Measurements from ENCODE around the gene HSBP1L1.
"Not testable (repeated sequence)": the region's sequence is repeated elsewhere in the genome, so short reads cannot be mapped to it uniquely, and the experiment has no call there.

The HSBP1L1 gene

DNA sequence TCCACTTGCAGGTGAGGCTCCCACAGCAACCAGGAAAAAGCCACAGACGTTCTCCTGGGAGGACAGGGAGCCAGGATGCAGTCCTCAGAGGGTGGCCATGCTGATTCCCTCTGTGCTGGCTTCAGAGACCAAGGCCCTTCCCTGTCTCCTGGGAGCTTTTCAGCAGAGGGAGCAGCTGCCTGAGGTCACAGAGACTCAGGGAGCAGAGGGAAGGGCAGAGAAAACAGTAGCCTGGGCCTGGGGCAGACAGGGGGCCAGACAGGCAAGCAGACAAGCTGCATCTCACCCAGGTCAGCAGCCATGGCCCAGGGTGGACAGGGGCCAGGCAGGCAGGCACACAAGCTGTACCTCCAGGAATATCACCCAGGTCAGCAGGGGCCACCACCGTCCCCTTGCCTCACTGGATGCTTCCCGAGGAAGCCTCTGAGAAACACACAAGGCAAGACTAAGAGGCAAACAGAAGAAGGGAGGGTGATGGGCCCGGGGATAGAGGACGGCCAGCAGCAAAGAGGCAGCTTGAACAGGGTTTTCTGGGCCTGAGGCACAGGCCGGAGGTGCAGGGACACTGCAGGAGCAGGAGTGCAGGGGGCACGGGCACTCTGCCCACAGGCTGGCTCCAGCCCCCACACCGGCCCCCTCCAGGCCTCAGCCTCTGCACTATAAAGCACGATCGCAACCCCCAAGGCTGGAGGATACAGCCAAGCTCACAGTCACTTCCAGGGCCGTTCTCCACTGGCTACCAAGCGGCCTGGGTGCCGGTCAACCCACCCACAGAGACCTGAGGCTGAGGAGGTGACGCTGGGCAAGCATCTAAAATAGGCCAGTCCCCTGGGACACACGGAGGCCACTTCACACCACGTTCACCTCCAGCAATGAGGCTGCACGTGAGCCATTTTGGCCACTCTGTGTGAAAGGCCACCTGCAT is 19.1 kb upstream of the HSBP1L1 start:
- peak; percentile 8 for DNase-seq

DNA sequence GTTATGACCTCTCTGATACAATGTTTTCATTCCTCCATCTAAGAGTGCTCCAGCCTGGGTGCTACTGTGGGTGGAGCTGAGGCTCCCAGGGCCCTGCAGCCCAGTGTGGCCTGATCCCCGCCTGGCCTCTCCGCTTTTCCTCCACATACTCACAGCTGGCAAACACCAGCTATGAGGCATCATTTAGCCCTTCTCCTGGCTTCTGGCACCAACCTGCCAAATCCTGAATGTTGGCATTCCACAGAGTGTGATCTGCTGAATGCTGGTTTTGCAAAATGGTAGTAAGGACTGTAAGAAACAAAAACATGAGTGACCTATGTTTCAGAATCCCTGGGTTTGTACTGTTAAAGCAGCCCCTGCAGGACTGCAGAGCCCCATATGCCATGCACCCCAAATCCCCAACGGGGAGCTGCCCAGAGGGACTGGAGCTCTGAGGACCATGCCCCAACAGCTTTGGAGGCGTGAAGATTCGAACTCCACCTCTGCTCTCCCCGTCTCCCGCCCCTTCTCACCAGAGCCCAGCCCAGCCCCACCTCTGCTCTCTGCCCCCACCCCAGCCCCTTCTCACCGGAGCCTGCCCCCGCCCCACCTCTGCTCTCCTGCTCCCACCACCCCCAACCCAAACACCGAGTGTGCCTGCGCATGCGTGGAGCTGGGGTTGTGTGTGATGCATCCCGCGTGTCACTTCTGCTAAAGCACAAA is 17.2 kb upstream of the HSBP1L1 start:
- no peak for DNase-seq

DNA sequence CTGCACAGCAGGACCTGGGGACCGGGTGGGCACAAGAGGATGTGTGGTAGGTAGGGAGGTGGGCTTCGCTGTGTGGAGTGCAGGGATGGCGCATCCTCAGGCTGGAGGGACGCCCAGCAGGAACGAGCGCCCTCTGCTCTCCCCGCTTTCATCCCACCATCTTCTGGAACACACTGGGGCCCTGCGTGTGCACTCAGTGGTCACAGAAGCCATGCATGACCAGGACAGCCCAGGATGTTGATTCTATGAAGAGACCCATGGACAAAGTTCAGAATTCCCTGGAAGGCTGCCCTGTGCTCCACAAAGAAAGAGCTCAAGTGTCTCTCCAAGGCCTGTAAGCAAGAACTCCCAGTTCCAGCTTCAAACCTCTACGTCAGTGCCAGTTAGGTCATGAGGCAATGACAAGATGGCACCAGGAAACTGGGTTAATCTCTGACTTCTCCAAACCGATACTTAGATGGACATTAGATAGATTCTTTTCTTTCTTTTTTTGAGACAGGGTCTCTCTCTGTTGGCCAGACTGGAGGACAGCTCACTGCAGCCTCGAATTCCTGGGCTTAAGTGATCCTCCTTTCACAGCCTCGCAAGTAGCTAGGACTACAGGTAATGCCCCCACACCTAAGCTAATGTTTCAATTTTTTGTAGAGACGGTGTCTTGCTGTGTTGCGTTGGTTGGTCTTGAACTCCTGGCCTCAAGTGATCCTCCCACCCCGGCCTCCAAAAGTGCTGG is 16.4 kb upstream of the HSBP1L1 start:
- DNase-seq, result no peak

DNA sequence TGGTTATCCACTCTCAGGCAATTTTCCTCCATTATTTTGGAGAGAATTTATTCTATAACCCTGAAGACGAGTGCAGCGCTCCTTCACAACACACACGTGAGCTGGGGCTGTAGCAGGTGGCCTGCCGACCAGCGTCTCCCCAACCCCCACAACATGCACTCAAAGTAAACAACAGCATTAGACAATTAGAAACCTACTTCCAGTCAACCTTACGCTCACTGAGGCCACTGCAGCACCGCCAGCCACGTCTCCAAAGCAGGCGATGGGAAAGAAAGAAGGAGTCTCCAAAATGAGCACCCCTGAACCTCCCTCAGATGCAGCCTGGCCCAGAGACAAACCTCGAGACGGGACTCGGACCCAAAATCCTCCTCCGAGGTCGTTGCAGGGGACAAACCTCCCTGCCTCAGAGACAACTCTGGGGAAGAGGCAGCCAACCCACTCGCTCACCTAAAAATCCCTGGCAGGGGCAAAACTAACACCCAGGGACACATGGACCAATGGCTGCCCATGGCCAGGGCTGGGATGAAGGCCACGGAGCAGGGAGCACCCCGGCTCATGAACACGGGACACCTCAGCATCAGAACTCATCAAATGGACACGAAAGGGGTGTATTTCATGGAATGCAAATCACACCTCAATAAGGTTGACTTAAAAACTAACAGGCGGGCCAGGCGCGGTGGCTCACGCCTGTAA is 15.6 kb upstream of the HSBP1L1 start:
- no peak for DNase-seq

DNA sequence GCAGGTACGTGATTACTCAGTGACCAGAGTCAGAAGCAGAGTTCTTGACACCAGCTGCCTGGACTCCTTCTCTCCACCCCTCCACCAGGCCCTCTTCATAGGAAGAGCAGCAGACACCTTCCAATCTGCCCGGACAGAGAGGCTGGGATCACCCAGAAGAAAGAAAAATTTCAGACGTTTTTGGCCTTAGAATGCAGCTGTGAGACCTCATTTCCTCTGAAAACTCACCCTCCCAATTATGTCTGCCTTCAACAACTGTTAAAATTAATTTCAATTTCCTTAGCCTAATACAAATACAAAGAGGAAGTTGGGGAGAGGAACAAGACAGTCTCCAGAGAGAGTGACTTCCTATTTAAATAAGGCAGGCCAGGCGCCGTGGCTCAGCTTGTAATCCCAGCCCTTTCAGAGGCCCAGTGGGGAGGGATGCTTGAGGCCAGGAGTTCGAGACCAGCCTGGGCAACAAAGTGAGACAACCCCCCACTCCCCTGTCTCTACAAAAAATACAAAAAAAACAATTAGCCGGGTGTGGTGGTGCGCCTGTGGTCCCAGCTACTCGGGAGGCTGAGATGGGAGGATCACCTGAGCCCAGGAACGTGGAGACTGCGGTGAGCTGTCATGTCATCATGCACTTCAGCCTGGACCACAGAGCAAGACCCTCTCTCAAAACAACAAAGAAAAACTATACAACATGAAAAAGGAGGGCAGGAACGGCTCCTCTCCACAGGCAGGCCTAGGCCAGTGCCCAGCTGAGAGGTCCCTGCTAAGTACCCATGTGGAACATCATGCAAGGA is 14.6 kb upstream of the HSBP1L1 start:
- DNase-seq, result no peak

DNA sequence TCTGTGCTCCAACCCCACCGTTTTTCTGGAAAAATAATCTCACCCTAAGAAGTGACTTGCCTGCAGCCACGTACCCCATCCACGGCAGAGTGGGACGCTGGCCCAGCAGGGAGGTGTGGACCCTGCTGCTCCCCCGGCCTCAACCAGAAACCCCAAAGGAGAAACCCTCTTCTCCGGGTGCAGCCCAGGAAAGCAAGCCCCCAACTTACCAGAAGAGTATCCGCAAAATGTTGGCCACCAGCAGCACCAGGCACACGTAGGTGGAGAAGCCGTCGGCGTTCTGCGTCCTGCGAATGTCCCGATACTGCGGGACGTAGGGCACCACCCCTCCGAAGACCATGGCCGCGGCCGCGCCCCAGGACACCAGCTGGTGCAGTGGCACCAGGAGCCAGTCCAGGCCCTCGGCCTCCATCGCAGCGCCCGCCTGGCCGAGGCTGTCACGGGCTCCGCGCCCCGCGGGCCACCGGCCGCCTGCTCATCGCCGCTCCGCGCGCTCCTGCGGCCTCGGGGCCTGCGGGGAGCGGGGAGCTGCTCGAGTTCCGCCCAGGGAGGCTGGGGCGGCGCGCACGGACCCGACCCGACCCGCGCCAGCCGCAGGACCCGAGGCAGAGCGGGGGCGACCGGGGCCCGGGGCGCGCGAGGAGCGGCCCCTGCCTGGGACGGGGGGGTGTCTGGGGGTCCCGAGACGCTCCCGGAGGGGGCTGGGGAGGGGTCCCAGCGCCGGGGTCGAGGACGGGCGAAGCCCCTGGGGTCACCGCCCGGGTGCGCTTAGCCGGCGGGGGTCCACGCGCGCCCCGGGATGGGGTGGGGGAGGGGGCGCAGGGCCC is 13.7 kb upstream of the HSBP1L1 start:
- DNase-seq, result no peak

DNA sequence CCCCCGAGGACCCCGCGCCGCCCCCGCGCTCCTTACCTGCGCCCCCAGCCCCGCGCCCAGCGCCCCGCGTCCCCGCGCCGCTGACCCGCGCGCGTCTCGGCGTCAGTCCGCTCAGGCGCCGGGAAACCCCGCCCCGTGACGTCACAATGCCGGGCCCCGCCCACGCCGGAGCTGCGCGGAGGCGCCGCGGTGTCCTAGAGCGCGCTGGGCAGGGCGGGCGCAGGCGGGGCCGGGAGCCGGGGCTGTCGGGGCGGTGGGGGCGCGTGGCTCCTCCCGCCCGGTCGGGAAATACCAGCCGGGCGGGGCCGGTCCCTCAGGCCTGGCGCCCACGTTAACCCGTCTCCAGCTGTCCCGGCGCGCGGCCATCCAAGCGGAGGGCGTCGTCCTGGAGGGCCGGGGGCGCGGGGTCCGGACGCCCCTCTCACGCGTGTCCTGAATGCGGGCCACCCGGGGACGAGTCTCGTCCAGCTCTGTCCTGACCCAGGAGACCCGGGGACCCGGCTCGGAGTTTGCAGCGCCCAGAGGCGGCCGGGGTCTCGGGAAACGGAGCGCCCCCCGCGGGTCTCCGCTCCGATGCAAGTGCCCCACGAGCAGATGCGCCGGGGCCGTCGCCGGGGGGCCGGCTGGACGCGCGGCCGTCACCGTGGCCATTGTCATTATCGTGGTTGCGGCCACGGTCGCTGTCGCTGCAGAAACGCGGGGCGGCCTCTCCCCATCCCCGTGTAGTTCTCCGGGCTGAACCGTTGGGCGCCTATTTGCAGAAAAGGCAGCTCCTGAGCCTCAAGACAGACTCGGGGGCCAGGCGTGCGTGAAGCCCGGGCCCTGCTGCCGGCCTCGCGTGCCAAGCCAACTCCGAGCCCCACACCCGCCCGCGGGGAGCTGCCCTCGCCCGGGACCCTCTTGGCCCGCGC is 12.6 kb upstream of the HSBP1L1 start, which contains the start of gene SLC66A2:
Gene SLC66A2, minus strand, starts transcription at position 109 of the 911 bp plus-strand sequence. CDS start 727 bp downstream, outside the sequence.
- DNase-seq, result peak; percentile 53

DNA sequence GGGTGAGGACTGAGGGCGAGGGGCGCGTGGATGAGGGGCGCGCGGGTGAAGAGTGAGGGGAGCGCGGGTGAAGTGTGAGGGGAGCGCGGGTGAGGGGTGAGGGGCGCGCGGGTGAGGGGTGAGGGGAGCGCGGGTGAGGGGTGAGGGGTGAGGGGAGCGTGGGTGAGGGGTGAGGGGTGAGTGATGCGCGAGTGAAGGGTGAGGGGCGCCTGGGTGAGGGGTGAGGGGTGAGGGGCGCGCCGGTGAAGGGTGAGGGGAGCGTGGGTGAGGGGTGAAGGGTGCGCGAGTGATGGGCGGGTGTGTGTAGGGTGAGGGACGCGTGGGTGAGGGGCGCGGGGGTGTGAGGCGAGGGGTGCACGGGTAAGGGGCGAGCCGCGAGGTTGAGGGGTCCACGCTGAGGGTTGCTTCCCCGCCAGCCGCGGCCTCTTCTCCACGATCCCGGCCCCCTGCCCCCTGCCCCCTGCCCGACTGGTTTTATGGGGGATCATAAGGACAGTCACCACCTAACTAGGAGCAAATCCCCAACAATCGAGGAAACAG is 11.9 kb upstream of the HSBP1L1 start:
- no peak for DNase-seq

DNA sequence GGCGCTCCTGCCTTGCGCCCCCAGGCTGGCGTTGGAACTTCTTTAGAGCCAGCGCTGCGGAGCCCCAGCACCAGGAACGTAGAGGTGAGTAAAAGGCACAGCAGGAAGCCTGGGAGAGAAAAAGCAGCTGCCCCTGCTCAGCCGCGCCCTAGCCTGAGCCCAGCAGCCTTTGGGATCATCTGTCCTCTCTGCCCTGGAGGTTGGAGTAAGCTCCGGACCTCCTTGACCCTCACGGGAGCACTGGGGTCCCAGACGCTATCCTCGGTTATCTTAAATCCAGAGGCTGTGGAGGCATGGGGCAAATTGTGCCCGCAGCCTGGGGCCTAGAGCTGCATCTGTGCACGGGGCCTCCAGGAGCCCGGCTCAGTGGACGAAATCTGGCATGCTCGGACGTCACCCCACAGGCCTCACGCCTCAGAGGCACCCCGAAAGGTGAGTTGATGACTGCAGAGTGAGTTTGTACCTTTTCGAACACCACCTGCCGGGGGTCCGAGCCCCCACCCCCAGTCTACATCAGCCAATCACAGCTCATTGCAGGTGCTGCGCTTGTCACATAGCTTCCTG is 11.4 kb upstream of the HSBP1L1 start:
- no peak for DNase-seq

DNA sequence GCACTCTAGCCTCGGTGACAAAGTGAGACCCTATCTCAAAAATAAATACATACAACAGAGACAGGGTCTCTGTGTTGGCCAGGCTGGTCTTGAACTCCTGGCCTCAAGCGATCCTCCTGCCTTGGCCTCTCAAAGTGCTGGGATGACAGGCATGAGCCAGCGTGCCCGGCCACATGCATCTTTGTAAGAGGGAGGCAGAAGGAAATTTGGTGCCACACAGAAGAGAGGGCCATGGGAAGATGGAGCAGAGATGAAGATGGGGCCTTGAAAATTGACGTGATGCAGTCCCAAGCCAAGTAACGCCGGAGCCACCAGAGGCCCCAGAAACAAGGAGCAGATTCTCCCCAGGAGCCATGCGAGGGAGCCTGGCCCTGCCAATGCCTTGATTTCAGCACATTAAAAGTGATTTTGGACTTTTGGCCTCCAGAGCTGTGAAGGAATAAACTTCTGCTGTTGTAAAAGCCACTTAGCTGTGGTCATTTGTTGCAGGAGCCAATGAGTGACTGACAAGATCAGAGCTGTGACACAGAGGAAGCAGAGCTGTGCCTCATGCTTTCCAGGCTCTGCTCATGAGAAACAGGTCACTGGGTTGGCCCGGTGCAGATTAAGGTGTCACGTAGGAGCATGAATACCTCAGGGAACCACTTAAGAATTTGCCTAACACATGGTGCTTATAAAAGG is 10.3 kb upstream of the HSBP1L1 start:
- no peak for DNase-seq

DNA sequence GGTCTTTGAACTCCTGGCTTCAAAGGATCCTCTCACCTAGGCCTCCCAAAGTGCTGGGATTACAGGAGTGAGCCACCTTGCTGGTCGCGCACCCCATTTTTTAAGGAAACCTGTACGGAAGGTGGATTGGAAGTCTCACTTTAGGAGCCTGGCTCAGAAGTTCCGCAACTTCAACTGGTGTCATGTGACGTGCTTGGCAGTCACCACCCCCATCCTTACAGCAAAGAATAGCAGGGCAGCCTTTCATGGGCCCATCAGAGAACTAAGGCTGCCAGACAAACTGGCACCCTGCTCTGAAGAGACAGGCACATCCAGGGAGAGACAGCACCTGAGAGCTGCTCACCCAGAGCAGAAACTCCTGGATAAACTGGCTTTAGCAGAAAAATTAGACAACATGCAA is 9.7 kb upstream of the HSBP1L1 start:
- no peak for DNase-seq

DNA sequence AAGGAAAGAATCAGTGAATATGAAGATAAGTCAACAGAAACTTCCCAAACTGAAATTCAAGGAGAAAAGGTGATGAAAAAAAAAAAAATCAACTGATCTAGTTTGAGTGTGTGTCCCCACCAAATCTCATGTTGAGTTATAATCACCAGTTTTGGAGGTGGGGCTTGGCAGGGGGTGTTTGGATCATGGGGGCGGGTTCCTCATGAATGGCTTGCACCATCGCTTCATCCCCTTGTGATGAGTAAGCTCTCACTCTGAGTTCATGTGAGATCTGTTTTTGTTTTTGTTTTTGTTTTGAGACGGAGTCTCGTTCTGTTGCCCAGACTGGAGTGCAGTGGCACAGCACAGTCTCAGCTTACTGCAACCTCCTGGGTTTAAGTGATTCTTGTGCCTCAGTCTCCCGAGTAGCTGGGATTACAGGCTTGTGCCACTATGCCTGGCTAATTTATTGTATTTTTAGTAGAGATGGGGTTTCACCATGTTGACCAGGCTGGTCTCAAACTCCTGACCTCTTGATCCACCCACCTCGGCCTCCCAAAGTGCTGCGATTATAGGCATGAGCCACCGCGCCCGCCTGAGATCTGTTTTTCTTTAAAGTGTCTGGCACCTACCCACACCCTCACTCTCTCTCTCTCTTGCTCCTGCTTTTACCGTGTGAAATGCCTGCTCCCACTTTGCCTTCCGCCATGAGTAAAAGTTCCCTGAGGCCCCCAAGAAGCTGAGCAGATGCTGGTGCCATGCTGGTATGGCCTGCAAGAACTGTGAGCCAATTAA is 9.0 kb upstream of the HSBP1L1 start:
- no peak for DNase-seq

DNA sequence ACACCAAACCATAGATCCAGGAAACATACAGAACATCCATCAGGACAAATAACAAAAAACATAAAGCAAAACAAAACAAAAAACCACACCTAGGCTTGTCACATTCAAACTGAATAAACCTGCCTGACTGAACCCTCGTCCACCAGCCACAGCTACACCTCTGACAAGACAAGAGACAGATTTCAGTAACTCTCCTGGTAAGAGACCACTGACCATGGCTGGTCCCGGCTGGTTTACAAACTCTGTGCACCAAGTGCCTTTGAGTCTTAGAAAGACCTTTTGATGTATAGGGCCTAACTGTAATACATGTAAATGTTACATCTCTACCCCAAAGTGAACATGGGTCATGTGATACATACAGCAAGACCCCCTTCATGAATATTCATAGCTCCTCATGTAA is 8.2 kb upstream of the HSBP1L1 start:
- no peak for DNase-seq

DNA sequence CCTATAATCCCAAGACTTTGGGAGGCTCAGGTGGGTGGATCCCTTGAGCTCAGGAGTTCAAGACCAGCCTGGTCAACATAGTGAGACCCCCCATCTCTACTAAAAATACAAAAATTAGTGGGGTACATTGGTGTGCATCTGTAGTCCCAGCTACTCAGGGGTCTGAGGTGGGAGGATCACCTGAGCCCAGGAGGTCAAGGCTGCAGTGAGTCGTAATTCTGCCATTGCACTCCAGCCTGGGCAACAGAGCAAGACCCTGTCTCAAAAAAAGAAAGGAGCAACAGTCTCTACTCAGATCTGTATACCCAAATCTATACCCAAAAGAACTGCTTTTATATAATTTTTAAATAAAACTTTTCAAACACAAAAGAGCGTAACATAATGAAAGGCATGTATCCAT is 5.5 kb upstream of the HSBP1L1 start:
- no peak for DNase-seq

DNA sequence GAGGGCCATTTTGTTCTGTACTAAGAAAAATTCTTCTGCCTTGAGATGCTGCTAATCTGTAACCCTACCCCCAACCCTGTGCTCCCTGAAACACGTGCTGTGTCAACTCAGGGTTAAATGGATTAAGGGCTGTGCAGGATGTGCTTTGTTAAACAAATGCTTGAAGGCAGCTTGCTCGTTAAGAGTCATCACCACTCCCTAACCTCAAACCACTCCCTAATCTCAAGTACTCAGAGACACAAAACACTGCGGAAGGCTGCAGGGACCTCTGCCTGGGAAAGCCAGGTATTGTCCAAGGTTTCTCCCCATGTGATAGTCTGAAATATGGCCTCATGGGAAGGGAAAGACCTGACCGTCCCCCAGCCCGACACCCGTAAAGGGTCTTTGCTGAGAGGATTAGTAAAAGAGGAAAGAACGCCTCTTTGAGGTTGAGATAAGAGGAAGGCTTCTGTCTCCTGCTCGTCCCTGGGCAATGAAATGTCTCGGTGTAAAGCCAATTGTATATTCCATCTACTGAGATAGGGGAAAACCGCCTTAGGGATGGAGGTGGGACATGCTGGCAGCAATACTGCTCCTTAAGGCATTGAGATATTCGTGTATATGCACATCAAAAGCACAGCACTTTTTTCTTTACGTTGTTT is 4.2 kb upstream of the HSBP1L1 start:
- not testable (repeated sequence) for DNase-seq

DNA sequence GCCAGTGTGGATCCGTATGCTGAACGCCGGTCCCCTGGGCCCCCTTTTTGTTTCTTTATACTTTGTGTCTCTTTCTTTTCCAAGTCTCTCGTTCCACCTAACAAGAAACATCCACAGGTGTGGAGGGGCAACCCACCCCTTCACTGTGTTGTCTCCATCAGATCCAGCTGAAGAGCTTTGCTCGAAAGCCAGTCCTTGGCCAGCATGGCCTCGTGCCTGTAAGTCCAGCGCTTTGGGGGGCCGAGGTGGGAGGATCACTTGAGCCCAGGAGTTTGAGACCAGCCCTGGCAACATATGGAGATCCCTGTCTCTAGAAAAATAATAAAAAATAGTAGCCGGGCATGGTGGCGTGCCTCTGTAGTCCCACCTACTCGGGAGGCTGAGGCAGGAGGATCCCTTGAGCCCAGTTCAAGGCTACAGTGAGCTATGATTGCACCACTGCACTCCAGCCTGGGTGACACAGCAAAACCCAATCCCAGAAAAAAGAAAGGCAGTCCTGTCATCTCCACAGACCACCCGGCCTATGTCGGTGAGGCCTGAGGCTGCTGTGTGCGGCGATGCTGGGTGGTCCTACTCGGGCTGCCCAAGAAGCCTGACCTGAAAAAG is 3.4 kb upstream of the HSBP1L1 start:
- DNase-seq, result no peak
